T-helper 1 cell (primary cell): ENCODE results near the gene LRRC4C.
"Not testable (repeated sequence)": the region's sequence is repeated elsewhere in the genome, so short reads cannot be mapped to it uniquely, and the experiment has no call there.

Experiments
- DNase-seq, 5 donors: peaks; one replicate each; pipeline ENCODE4 v3.0.0-alpha.2; 2012 to 2020

LRRC4C gene

GRCh38 chr11:40619654-40620053 lies 839.8 kb downstream of the LRRC4C start:
- no peak for DNase-seq

- DNase-seq, result no peak
Measured at GRCh38 chr11:40606800-40607199, 852.7 kb downstream of the LRRC4C start.

GRCh38 chr11:40602866-40603552 lies 856.4 kb downstream of the LRRC4C start:
- DNase-seq, result no peak

DNA sequence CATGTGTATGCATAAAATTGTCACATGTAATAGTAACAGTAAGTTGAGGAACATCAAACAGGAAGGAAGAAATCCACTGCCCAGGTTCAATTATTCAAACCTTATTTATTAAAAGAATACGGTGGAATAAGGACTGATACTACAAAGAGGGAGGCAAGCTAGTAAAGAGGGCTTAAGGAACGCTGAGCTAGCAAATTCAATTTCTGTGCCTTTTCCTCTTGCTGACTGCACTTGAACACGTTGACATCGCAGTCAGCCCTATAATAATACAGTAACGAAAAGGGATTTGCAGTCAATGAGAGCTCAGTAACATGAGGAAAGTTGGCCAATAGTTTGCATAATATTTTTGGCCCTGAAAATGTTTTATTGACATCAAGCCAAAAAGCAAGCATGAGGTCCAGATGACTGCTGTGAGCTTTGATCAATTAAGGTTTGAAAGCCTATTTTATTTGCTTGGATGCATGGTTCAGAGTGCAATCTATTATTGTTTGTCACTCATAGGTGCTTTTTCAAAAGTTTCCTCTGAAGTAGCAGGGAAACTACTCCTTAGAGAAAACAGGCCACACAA lies 861.8 kb downstream of the LRRC4C start:
- DNase-seq, result no peak

- no peak for DNase-seq
Measured at GRCh38 chr11:40573254-40573891, 886.1 kb downstream of the LRRC4C start.

DNA sequence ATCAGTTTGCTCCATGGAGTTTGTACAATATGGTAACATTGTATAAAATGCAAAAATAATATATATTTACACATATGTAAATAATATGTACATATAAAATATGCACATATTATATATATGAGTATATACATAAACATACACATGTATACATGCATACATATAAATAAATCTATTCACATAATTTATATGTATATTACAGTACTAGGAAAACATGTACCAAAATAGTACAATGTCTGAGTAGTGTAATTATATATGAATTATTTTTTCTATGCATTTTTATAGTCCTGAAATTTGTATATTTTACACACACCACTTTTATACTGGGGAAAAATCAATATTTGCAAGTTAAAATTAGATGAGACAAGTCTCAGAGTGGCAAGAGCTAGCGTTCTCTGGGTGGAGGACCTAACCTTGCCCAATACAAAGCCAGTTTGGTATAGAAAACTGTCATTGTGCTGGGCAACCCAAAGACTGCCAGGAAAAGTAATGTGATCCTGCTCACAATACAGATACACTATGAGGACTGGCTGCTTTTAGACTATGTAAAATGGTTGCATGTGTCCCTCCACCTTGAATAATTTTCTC lies 889.4 kb downstream of the LRRC4C start:
- no peak for DNase-seq

DNA sequence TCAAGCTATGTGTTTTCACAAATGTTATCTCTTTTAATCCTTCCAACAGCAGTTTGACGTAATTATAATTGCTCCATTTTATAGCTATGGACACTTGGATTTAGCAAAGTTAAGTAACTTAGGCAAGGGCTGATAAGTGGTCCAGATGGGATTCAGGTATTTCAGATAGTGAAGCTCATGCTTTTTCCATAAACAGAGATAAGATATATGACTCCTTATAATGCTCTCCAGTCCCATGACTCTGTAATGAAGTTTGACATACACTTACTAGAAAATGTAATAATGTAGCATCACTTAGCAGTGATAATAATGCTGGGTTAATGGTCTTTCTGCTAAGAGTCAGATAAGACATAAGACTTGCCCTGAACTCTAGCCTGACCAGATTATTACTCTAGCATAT lies 892.1 kb downstream of the LRRC4C start:
- no peak for DNase-seq

- no peak for DNase-seq
Measured at GRCh38 chr11:40544162-40544561, 915.3 kb downstream of the LRRC4C start.

- DNase-seq, result no peak
Measured at GRCh38 chr11:40542821-40543220, 916.6 kb downstream of the LRRC4C start.

GRCh38 chr11:40537734-40538133 lies 921.7 kb downstream of the LRRC4C start:
- no peak for DNase-seq

DNA sequence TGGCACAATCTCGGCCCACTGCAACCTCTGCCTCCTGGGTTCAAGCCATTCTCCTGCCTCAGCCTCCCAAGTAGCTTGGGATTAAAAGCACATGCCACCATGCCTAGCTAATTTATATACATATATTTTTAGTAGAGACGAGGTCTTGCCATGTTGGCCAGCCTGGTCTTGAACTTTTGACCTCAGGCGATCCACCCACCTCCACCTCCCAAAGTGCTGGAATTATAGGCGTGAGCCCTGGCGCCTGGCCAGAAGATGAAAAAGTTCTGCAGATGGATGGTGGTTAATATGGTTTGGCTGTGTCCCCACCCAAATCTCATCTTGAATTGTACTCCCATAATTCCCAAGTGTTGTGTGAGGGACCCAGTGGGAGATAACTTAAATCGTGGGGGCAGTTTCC lies 937.4 kb downstream of the LRRC4C start:
- DNase-seq, result not testable (repeated sequence)

GRCh38 chr11:40517122-40517521 lies 942.3 kb downstream of the LRRC4C start:
- no peak for DNase-seq

GRCh38 chr11:40514124-40514523 lies 945.3 kb downstream of the LRRC4C start:
- no peak for DNase-seq

GRCh38 chr11:40513281-40513680 lies 946.2 kb downstream of the LRRC4C start:
- DNase-seq, result no peak

DNA sequence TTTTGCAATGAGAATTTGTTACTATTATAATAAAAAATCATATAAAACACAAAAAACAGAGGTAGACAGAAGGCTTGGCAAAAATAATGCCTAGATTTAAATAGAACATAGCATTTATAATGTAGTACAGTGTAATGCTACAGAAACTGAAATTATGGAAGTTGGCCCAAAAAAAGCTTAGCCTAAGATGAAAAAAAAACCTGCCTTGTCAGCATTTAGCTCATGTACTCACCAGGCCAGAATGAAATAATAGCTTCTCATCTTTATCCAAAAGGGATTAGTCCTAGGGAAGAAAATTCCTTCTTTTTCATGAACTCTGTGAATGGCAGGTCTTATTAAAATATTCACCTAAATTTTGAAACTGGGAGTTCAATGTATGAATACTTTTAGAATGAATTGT lies 951.1 kb downstream of the LRRC4C start:
- DNase-seq, result no peak

- no peak for DNase-seq
Measured at GRCh38 chr11:40506226-40506625, 953.2 kb downstream of the LRRC4C start.

GRCh38 chr11:40491341-40491740 lies 968.1 kb downstream of the LRRC4C start:
- no peak for DNase-seq

DNA sequence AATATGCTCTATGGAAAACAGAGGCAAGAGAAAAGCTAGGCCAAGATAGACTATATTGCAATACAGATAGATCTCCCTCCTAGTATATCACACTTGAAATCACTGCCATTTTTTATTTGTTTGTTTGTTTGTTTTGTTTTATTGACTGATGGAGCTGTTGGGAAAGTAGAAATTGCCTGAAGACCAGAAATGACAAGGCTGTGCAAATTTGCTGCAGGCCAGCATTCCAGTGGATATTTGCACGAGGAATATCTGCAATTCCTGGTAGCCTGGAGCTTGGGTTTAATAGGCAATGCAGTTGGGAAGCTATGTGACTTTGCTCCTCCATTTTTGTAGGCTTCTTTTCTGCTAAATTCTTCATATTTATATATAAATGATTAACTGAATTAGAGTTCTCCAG lies 991.7 kb downstream of the LRRC4C start:
- no peak for DNase-seq

- no peak for DNase-seq
Measured at GRCh38 chr11:40445391-40445790, 1014.1 kb downstream of the LRRC4C start.

- DNase-seq, result no peak
Measured at GRCh38 chr11:40444151-40444550, 1015.3 kb downstream of the LRRC4C start.

DNA sequence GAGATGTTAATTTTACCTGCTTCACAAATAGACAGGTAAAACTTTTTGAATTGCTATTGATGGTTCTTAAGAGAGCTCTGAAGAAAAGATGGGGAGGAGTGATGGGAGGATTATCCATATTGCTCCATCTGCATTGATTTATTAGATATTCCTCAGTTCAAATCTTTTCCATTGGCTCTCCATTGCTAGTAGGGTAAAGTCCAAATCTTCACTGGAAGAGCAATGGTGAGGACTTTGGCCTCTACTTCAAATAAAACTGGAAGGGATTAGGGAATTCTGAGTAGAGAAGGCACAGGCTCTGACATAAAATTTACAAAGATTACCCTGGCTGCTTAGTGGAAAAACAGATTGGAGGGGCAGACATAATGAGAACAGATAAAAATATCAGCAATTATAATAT lies 1024.1 kb downstream of the LRRC4C start:
- no peak for DNase-seq

DNA sequence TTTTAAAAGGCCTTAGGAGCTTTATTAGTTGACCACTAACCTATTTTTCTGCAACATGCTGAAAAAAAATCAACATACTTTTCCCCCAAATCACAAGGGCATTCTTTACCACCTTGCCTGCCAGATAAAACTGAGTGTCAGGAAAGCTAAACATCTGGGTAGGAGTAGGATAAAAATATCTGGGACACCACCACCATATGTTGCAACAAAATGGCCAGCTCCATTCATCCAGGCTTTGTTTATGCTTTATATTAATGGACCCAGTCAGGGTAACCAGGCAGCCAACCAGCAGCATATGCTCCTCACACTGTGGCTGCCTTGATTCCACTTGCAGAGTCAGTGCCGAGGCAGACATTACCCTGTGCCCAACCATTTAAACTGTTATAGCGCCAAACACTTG lies 1024.5 kb downstream of the LRRC4C start:
- no peak for DNase-seq

DNA sequence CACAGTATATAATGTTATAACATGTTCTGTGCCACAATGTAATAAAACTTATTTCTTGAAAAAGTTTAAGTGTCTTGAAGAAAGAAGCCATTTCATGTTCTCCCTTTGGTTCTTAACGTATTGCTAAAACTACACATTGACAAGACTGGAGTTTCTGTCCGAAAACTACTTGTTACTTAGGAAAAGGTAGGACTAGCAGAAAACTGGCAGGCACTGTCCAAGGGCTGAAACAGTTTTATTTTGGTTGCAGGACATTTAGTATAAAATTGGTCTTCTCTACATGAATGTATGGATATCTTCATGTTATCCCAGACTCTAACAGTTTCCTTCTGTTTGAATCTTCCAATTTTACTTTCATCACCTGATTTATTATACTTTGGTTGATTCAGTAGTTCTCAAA lies 1027.1 kb downstream of the LRRC4C start:
- no peak for DNase-seq

GRCh38 chr11:40425168-40425567 lies 1034.3 kb downstream of the LRRC4C start:
- no peak for DNase-seq
